ENCODE data around the gene VAMP7.
"Not testable (repeated sequence)": the region's sequence is repeated elsewhere in the genome, so short reads cannot be mapped to it uniquely, and the experiment has no call there.

Gene VAMP7

DNA sequence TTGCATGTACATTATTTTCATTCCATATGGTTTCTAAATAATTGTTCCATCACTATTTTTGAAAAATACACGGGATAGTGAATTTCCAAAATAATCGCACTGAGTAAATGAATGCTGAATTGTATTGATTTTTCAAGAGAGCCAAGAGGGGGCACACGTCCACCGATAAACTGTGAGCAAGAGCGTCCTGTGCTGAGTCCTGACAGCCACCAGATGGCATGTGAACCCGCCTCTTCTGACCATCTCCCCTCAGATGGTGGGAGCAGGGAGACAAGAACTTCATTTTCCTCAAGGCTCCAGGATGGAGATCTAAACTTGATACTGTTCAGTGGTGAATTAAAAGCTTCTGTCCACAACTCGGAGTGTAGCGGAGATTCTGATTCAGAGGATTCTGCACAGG is 85.7 kb downstream of the VAMP7 start:
- TF ChIP-seq, protein P1, sequence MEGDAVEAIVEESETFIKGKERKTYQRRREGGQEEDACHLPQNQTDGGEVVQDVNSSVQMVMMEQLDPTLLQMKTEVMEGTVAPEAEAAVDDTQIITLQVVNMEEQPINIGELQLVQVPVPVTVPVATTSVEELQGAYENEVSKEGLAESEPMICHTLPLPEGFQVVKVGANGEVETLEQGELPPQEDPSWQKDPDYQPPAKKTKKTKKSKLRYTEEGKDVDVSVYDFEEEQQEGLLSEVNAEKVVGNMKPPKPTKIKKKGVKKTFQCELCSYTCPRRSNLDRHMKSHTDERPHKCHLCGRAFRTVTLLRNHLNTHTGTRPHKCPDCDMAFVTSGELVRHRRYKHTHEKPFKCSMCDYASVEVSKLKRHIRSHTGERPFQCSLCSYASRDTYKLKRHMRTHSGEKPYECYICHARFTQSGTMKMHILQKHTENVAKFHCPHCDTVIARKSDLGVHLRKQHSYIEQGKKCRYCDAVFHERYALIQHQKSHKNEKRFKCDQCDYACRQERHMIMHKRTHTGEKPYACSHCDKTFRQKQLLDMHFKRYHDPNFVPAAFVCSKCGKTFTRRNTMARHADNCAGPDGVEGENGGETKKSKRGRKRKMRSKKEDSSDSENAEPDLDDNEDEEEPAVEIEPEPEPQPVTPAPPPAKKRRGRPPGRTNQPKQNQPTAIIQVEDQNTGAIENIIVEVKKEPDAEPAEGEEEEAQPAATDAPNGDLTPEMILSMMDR (IDR thresholded peaks at IDR 0.05): no peak
- DNase-seq: peak; percentile 16
- peaks cover 78% of the 10 kb centered on the region for H3K9me3 Mint-ChIP-seq
- peaks cover 4% of the 10 kb centered on the region for H3K27me3 Mint-ChIP-seq (ENCODE audit: low read depth, poor library complexity)
- no peaks in the 10 kb centered on the region for H3K36me3 Mint-ChIP-seq (ENCODE audit: low read depth)
- H3K4me1 Mint-ChIP-seq: no peaks in the 10 kb centered on the region
- no peak overlapping the region for H3K27ac Mint-ChIP-seq
- no peak overlapping the region for H3K4me3 Mint-ChIP-seq

DNA sequence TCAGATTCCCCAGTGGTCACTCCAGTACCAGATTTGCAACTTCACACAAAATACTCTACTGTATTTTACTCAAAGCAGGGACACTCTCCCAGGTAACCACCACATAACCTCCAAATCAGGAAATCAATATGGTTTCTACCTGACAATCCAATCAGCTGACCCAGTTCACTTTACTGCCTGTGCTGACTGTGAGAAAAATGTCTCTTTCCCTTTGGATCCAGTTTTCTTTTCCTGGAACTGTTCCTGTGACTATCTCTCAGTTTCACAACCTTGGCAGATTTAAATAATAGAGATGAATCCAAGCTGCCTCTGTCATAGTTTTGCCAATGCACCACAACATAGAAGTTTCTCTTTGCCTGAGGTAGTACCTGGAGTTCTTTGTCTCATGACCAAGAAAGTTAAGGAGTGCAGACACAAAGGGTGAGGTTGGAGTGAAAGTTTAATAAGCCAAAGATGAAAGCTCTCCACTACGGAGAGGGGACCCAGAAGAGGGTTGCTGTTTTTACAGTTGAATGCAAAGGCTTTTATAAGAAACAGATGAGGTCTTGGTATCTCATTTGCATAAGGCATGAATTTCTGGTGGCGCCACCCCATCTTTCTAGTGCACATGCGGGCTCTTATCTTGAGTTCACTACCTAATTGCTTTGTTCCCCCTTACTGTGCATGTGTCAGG is 86.6 kb downstream of the VAMP7 start:
- TF ChIP-seq, protein P1 (IDR thresholded peaks at IDR 0.05): no peak
- Mint-ChIP-seq H3K36me3 (ENCODE audit: low read depth) (no peaks in the 10 kb centered on the region), H3K4me1 (no peaks in the 10 kb centered on the region), H3K9me3 (peaks cover 81% of the 10 kb centered on the region), H3K4me3 (no peak overlapping the region), H3K27me3 (ENCODE audit: low read depth, poor library complexity) (peaks cover 4% of the 10 kb centered on the region), H3K27ac (no peak overlapping the region)
- DNase-seq: no peak

DNA sequence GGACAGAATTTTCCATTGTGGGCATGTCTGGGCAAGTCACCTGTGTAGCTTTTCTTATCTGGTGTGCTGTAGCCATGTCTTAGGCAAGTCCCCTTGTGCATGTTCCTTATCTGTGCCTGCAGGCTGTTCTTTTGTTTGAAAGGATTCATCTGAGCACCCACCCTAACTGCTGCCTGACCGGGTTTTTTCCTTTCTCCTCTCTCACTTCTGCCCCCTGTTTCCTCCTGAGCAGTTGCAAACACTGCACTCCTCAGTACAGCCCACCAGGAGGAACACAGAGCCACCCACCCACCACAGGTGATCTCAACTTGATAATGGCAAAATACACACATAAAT is 87.1 kb downstream of the VAMP7 start:
- H3K9me3 Mint-ChIP-seq: peaks cover 81% of the 10 kb centered on the region

GRCh38 chrX:155968791-155969190 is 87.6 kb downstream of the VAMP7 start:
- Mint-ChIP-seq H3K4me3 (no peak overlapping the region), H3K4me1 (no peaks in the 10 kb centered on the region), H3K9me3 (peaks cover 77% of the 10 kb centered on the region), H3K27ac (no peak overlapping the region), H3K27me3 (ENCODE audit: low read depth, poor library complexity) (peaks cover 1% of the 10 kb centered on the region), H3K36me3 (ENCODE audit: low read depth) (no peaks in the 10 kb centered on the region)
- DNase-seq: no peak
- TF ChIP-seq, protein P1 (IDR thresholded peaks at IDR 0.05): no peak

More for the DNA sequence above, 87.1 kb downstream of the VAMP7 start:
- TF ChIP-seq, protein P1 (IDR thresholded peaks at IDR 0.05): no peak
- DNase-seq: no peak
- H3K4me1 Mint-ChIP-seq: no peaks in the 10 kb centered on the region
- H3K4me3 Mint-ChIP-seq: no peak overlapping the region
- peaks cover 4% of the 10 kb centered on the region for H3K27me3 Mint-ChIP-seq (ENCODE audit: low read depth, poor library complexity)
- no peaks in the 10 kb centered on the region for H3K36me3 Mint-ChIP-seq (ENCODE audit: low read depth)
- H3K27ac Mint-ChIP-seq: no peak overlapping the region

DNA sequence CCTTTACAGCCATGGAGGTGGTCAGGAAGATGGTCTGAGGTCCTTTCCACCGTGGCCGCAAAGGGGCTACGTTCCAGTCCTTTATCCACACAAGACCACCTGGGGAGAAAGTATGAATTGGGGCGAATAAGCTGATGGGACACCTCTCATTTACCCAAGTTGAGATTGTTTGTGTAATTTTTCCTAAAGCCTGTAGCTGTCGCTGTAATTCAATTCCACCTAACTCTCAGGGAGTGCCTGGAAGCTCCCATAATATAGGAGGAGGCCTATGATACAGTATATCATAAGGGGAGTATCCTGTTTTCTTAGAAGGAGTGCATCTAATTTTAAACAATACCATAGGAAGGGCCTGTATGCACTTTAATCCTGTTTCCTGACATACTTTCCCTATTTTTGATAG is 90.5 kb downstream of the VAMP7 start:
- H3K27ac Mint-ChIP-seq; H3K36me3 Mint-ChIP-seq (ENCODE audit: low read depth); H3K4me1 Mint-ChIP-seq; H3K27me3 Mint-ChIP-seq (ENCODE audit: low read depth, poor library complexity); DNase-seq; H3K4me3 Mint-ChIP-seq: not testable (repeated sequence)
- H3K9me3 Mint-ChIP-seq: peaks cover 74% of the 10 kb centered on the region

GRCh38 chrX:155972241-155972640 is 91.1 kb downstream of the VAMP7 start:
- peaks cover 74% of the 10 kb centered on the region for H3K9me3 Mint-ChIP-seq
- H3K4me1 Mint-ChIP-seq; H3K27me3 Mint-ChIP-seq (ENCODE audit: low read depth, poor library complexity); H3K36me3 Mint-ChIP-seq (ENCODE audit: low read depth); DNase-seq; H3K4me3 Mint-ChIP-seq; H3K27ac Mint-ChIP-seq: not testable (repeated sequence)

DNA sequence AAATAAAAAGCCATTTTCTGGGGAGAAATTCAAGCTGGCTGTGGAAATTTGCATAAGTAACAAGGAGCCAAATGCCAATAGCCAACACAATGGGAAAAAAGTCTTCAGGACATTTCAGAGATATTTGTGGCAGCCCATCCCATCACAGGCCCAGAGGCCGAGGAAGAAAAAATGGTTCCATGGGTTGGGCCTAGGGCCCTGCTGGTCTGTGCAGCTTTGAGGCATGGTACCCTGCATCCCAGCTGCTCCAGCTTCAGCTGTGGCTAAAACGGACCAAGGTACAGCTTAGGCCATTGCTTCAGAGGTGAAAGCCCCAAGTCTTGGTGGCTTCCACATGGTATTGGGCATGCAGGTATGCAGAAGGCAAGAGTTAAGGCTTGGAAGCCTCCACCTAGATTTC is 102.2 kb downstream of the VAMP7 start:
- TF ChIP-seq, protein P1 (IDR thresholded peaks at IDR 0.05): no peak
- DNase-seq: no peak
- Mint-ChIP-seq H3K4me1 (no peaks in the 10 kb centered on the region), H3K27ac (no peak overlapping the region), H3K9me3 (peaks cover 44% of the 10 kb centered on the region), H3K4me3 (no peak overlapping the region), H3K36me3 (ENCODE audit: low read depth) (no peaks in the 10 kb centered on the region), H3K27me3 (ENCODE audit: low read depth, poor library complexity) (no peaks in the 10 kb centered on the region)

All from nephron progenitor cell (in vitro differentiated cells).